SH-SY5Y (cell line): Measurements from ENCODE around the gene DPP6.

Experiments used
- GATA2 ChIP-seq: IDR thresholded peaks from 2 replicates; pipeline ENCODE4 v1.6.1; 2011; ENCODE audit warnings: mild to moderate bottlenecking, low read depth, low read length
- GATA3 ChIP-seq: IDR thresholded peaks from 2 replicates; pipeline ENCODE4 v1.6.1; 2011; ENCODE audit warnings: low read depth, mild to moderate bottlenecking, low read length, moderate library complexity

The DPP6 gene

GRCh38 chr7:154928136-154929005, 876.2 kb downstream of the DPP6 start:
- no peak for TF ChIP-seq GATA3
- no peak for TF ChIP-seq GATA2

- TF ChIP-seq GATA2 (no peak), GATA3 (no peak)
Observed at GRCh38 chr7:154929006-154929726, 877.0 kb downstream of the DPP6 start.

- TF ChIP-seq GATA3 (no peak), GATA2 (no peak)
Observed at GRCh38 chr7:154931906-154932305, 879.7 kb downstream of the DPP6 start.

- TF ChIP-seq GATA3 (no peak), GATA2 (no peak)
Observed at GRCh38 chr7:154937837-154938236, 885.6 kb downstream of the DPP6 start.

- no peak for TF ChIP-seq GATA3
- TF ChIP-seq GATA2, result no peak
Observed at GRCh38 chr7:154942691-154943090, 890.5 kb downstream of the DPP6 start.
